GM12878 (cell line): ENCODE measurements around the gene MRPL32. TPM values are rescaled to one million over a fixed set of nuclear protein-coding genes. Genes with fewer than 3 reads are reported as not detected.

Experiments used
- ATAC-seq: fragments of 200-7000 bp; cut with Tn5 transposase; 3 replicates; pipeline ENCODE4 v1.9.1; 2020; ENCODE audit warnings: mild to moderate bottlenecking, moderate library complexity
- BruUV-seq: library from RNA; stranded (reverse); fragments of 400-500 nt; replicated peaks from 2 replicates; lab custom pipeline; 2021; lab: Mats Ljungman, UMichigan
- CTCF ChIA-PET: fragments of 300-600 bp; sonication (Branson Sonifier 250); formaldehyde crosslinking; extraction: SDS; loops from one replicate; lab custom pipeline; 2021; ENCODE audit warnings: inconsistent platforms; lab: Yijun Ruan, JAX
- POLR2A ChIA-PET: fragments of 350-600 bp; formaldehyde crosslinking; extraction: SDS; loops from one replicate; lab custom pipeline; 2021; ENCODE audit warnings: inconsistent platforms; lab: Charles Lee
- RAD21 ChIA-PET: fragments of 300-600 bp; sonication (Branson Sonifier 250); formaldehyde crosslinking; loops from one replicate; lab custom pipeline; 2023; ENCODE audit warnings: antibody characterized with exemption; ENCODE audit not compliant: unreplicated experiment; lab: Charles Lee
- SMC1A ChIA-PET: fragments of 300-600 bp; sonication (Branson Sonifier 250); formaldehyde crosslinking; loops from one replicate; lab custom pipeline; 2023; ENCODE audit not compliant: unreplicated experiment, uncharacterized antibody; lab: Charles Lee
- DNase-seq: peaks from one replicate; pipeline ENCODE4 v3.0.0-alpha.2; 2011; ENCODE audit warnings: low read depth, low spot score
- FAIRE-seq: peaks from 3 replicates; lab custom pipeline; 2011; peaks lifted over from hg19 to GRCh38; lab: Jason Lieb, UNC
- H2AFZ ChIP-seq: 2 replicates; pipeline ENCODE4 v1.6.0; 2011; ENCODE audit warnings: low read depth, low read length, control low read depth; ENCODE audit not compliant: control insufficient read depth
- H3K27ac ChIP-seq: 2 replicates; pipeline ENCODE4 v1.5.1; 2011; ENCODE audit warnings: control low read depth; ENCODE audit not compliant: control insufficient read depth, insufficient read depth
- H3K27me3 ChIP-seq, 2 experiments: replicated peaks in 1 of 2; 2 replicates each; pipeline versions ENCODE4 v1.6.0 to v1.6.1; 2011; ENCODE audit warnings: low read length in 1 of 2; ENCODE audit not compliant: control insufficient read depth in 2 of 2, insufficient read depth in 2 of 2
- H3K36me3 ChIP-seq, 2 experiments: 2 replicates each; pipeline ENCODE4 v1.5.1; 2011; ENCODE audit warnings: low read length in 1 of 2; ENCODE audit not compliant: control insufficient read depth in 2 of 2, insufficient read depth in 2 of 2
- H3K4me1 ChIP-seq: 2 replicates; pipeline ENCODE4 v1.6.1; 2011; ENCODE audit warnings: mild to moderate bottlenecking, low read length, moderate library complexity, mixed read lengths; ENCODE audit not compliant: control insufficient read depth, insufficient read depth
- H3K4me2 ChIP-seq: 2 replicates; pipeline ENCODE4 v1.6.0; 2011; ENCODE audit warnings: control low read depth; ENCODE audit not compliant: control insufficient read depth, insufficient read depth
- H3K4me3 ChIP-seq: fragments of 200-600 bp; sonication (generic); 2 replicates; pipeline ENCODE4 v1.5.1; 2016
- H3K79me2 ChIP-seq: 2 replicates; pipeline ENCODE4 v1.6.0; 2011; ENCODE audit warnings: low read length; ENCODE audit not compliant: control insufficient read depth, insufficient read depth
- H3K9ac ChIP-seq: 2 replicates; pipeline ENCODE4 v1.8.0; 2011; ENCODE audit warnings: low read length, control low read depth, mixed read lengths; ENCODE audit not compliant: control insufficient read depth, insufficient read depth
- H3K9me3 ChIP-seq: replicated peaks from 3 replicates; pipeline ENCODE4 v1.5.1; 2011; ENCODE audit warnings: mild to moderate bottlenecking, low read length; ENCODE audit not compliant: control insufficient read depth, insufficient read depth
- H4K20me1 ChIP-seq: 2 replicates; pipeline ENCODE4 v1.6.0; 2011; ENCODE audit not compliant: control insufficient read depth, insufficient read depth
- SMARCA5 ChIP-seq: fragments of 450-650 bp; IDR thresholded peaks from 2 replicates; pipeline ENCODE4 v1.6.1; 2017; ENCODE audit warnings: mild to moderate bottlenecking
- ZBED1 ChIP-seq: IDR thresholded peaks from 2 replicates; pipeline ENCODE4 v1.6.1; 2016; ENCODE audit warnings: borderline replicate concordance
- WGBS: methylation state at CpG from one replicate; pipeline ENCODE4 v1.1.6; 2016; ENCODE audit warnings: low lambda C conversion rate; ENCODE audit not compliant: insufficient replicate concordance, insufficient coverage; ENCODE audit errors: missing lambda C conversion rate; 5-methylcytosine and 5-hydroxymethylcytosine counted together
- in situ Hi-C: fragments of 300-500 bp; cut with MboI; formaldehyde crosslinking; loops from 9 replicates; pipeline ENCODE4 v1.14.3; 2018; ENCODE audit warnings: mixed read lengths
- intact Hi-C: fragments of 100-400 bp; cut with micrococcal nuclease; formaldehyde crosslinking; loops from one replicate; pipeline ENCODE4 v1.14.2; 2022; ENCODE audit not compliant: unreplicated experiment
- polyA plus RNA-seq, 11 experiments: library from polyadenylated mRNA; depleted of rRNA in 4 of 11; unstranded in 6 of 11; stranded (reverse) in 5 of 11; fragments of >200 nt; fragmentation: Nextera tagmentation in 4 of 11; fragmentation: Illumina TruSeq in 1 of 11; extraction: Ambion mirVana in 4 of 11; extraction: Trizol in 1 of 11; gene quantifications; 1 replicate in 1 of 11; 2 replicates in 10 of 11; pipeline versions ENCODE4 v1.2.1 to v1.2.3, GENCODE V29; 2011 to 2016; ENCODE audit warnings: inconsistent platforms in 2 of 11, missing spikeins in 2 of 11, low read depth in 1 of 11
- total RNA-seq, 4 experiments: library from RNA; depleted of rRNA in 3 of 4; stranded (reverse); fragments of >200 nt in 3 of 4; fragmentation: Illumina TruSeq in 1 of 4; extraction: Trizol in 1 of 4; gene quantifications; 2 replicates each; pipeline versions ENCODE4 v1.2.1 to v1.2.3, GENCODE V29; 2013 to 2021
- TF ChIP-seq, protein P1 (sequence below): IDR thresholded peaks from 2 replicates; pipeline ENCODE4 v1.6.1; 2012; ENCODE audit warnings: low read length, inconsistent platforms
- TF ChIP-seq, protein P2 (sequence below), 3 experiments: IDR thresholded peaks in 2 of 3; conservative IDR thresholded peaks in 1 of 3; 2 replicates each; pipeline ENCODE4 v1.5.1; 2011; ENCODE audit warnings: low read depth in 3 of 3, low read length in 3 of 3, mild to moderate bottlenecking in 3 of 3, control low read depth in 2 of 3, moderate library complexity in 2 of 3, inconsistent platforms in 1 of 3, mixed read lengths in 1 of 3; ENCODE audit not compliant: control insufficient read depth in 2 of 3, insufficient read depth in 1 of 3; ENCODE audit errors: extremely low read depth in 1 of 3

MRPL32 gene
- total and polyA plus RNA-seq, 10 of the 15 experiments (the other 5 are each of a cell fraction or from before 2014, with no cell fraction given) = 65.3 to 339 (median 112) TPM

DNA sequence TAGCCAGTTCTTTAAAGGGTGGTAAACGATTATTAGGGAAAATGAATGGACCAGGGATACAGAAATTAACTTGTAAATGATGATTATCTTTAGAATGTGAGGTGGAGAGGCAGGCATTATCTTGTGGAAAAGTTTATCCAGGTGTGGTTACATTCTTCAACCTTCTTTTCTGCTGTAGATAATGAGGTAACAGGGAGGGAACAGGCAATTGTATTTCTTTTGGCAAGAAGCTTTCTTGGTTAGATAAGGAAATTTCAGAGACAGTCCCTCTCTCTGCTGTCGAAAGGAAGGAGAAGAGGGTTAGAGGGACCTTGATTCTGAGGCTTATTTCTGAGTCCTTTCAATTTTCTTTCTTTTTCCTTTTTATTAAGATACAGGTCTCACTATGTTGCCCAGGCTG, 32.1 kb downstream of the MRPL32 start:
- 71% methylated on average over 2 of the region's 2 CpGs for WGBS
- Histone ChIP-seq H3K36me3 (no peaks in the 10 kb centered on the region), H3K27ac (no peak overlapping the region), H3K4me2 (no peak overlapping the region), H3K9me3 (no peaks in the 10 kb centered on the region), H3K9ac (no peak overlapping the region), H2AFZ (no peak overlapping the region), H3K4me1 (no peaks in the 10 kb centered on the region), H3K4me3 (no peak overlapping the region), H3K79me2 (no peaks in the 10 kb centered on the region), H3K27me3 (no peaks in the 10 kb centered on the region), H4K20me1 (no peaks in the 10 kb centered on the region)
- FAIRE-seq = no peak
- POLR2A ChIA-PET = no interaction called here
- BruUV-seq = no TSS peak
- CTCF ChIA-PET = interaction anchor here (0.9 kb wide), 1 partner anchor 350 kb away, joined by 3 read pairs; no protein-coding TSS in a partner anchor
- no peak for DNase-seq
- SMC1A ChIA-PET = interaction anchor here (1.3 kb wide), 1 partner anchor 18 kb away, joined by 3 read pairs; no protein-coding TSS in a partner anchor
- RAD21 ChIA-PET = interaction anchor here (0.6 to 1.3 kb wide), 4 partner anchors 19 to 299 kb away, joined by 3 to 8 read pairs (median 3); no protein-coding TSS in a partner anchor
- in situ Hi-C loops (no loop called here), intact Hi-C loops (no loop called here)
- TF ChIP-seq SMARCA5 = no peak
- TF ChIP-seq, protein P1, sequence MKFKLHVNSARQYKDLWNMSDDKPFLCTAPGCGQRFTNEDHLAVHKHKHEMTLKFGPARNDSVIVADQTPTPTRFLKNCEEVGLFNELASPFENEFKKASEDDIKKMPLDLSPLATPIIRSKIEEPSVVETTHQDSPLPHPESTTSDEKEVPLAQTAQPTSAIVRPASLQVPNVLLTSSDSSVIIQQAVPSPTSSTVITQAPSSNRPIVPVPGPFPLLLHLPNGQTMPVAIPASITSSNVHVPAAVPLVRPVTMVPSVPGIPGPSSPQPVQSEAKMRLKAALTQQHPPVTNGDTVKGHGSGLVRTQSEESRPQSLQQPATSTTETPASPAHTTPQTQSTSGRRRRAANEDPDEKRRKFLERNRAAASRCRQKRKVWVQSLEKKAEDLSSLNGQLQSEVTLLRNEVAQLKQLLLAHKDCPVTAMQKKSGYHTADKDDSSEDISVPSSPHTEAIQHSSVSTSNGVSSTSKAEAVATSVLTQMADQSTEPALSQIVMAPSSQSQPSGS = no peak
- TF ChIP-seq ZBED1 = no peak
- TF ChIP-seq, protein P2, sequence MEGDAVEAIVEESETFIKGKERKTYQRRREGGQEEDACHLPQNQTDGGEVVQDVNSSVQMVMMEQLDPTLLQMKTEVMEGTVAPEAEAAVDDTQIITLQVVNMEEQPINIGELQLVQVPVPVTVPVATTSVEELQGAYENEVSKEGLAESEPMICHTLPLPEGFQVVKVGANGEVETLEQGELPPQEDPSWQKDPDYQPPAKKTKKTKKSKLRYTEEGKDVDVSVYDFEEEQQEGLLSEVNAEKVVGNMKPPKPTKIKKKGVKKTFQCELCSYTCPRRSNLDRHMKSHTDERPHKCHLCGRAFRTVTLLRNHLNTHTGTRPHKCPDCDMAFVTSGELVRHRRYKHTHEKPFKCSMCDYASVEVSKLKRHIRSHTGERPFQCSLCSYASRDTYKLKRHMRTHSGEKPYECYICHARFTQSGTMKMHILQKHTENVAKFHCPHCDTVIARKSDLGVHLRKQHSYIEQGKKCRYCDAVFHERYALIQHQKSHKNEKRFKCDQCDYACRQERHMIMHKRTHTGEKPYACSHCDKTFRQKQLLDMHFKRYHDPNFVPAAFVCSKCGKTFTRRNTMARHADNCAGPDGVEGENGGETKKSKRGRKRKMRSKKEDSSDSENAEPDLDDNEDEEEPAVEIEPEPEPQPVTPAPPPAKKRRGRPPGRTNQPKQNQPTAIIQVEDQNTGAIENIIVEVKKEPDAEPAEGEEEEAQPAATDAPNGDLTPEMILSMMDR (IDR thresholded peaks at IDR 0.05 in 2 of 3, conservative IDR thresholded peaks at IDR 0.05 in 1 of 3; ENCODE audit: control insufficient read depth in 2 of 3, extremely low read depth in 1 of 3, insufficient read depth in 1 of 3, low read depth in 3 of 3, low read length in 3 of 3) = no peak
- ATAC-seq = no peak
